HG03432 (cell line): ENCODE data around the gene TPRG1L.

ENCODE experiments used
- ATAC-seq: cut with Tn5 transposase; IDR thresholded peaks from one replicate; pipeline ENCODE4 v1.9.1; 2021; ENCODE audit warnings: mild to moderate bottlenecking, moderate library complexity; ENCODE audit not compliant: unreplicated experiment

Gene TPRG1L

GRCh38 chr1:3659093-3659492 lies 34.3 kb downstream of the TPRG1L start:
- no peak for ATAC-seq

GRCh38 chr1:3660704-3661103 lies 35.9 kb downstream of the TPRG1L start:
- ATAC-seq: no peak

- ATAC-seq: no peak
Observed at GRCh38 chr1:3661631-3662030, 36.8 kb downstream of the TPRG1L start.

GRCh38 chr1:3662080-3662671 lies 37.4 kb downstream of the TPRG1L start:
- ATAC-seq: no peak

- ATAC-seq: no peak
Observed at GRCh38 chr1:3663999-3664699, 39.3 kb downstream of the TPRG1L start.

- no peak for ATAC-seq
Observed at GRCh38 chr1:3664700-3665375, 40.0 kb downstream of the TPRG1L start.

GRCh38 chr1:3668148-3668547 lies 43.3 kb downstream of the TPRG1L start:
- no peak for ATAC-seq

- ATAC-seq: no peak
Observed at GRCh38 chr1:3668585-3669300, 43.9 kb downstream of the TPRG1L start.

- no peak for ATAC-seq
Observed at GRCh38 chr1:3669421-3669821, 44.6 kb downstream of the TPRG1L start.

- ATAC-seq: no peak
Observed at GRCh38 chr1:3669971-3670431, 45.2 kb downstream of the TPRG1L start.

- ATAC-seq: no peak
Observed at GRCh38 chr1:3670823-3671265, 46.0 kb downstream of the TPRG1L start.

- no peak for ATAC-seq
Observed at GRCh38 chr1:3671371-3672180, 46.8 kb downstream of the TPRG1L start.

GRCh38 chr1:3672231-3672970 lies 47.6 kb downstream of the TPRG1L start:
- ATAC-seq: no peak

- no peak for ATAC-seq
Observed at GRCh38 chr1:3672971-3673361, 48.2 kb downstream of the TPRG1L start.

- no peak for ATAC-seq
Observed at GRCh38 chr1:3673381-3674099, 48.7 kb downstream of the TPRG1L start.

- no peak for ATAC-seq
Observed at GRCh38 chr1:3674100-3675094, 49.6 kb downstream of the TPRG1L start.

- ATAC-seq: no peak
Observed at GRCh38 chr1:3675436-3675835, 50.6 kb downstream of the TPRG1L start.
